Smooth muscle cell (in vitro differentiated cells): ENCODE data around the gene MMP11. TPM values are rescaled to one million over a fixed set of nuclear protein-coding genes. Genes with fewer than 3 reads are reported as not detected.
A peak's percentile ranks its signal among the peaks of the same experiment; 100 is the strongest.

Experiments used
- DNase-seq: peaks from one replicate; lab custom pipeline; 2025; ENCODE audit not compliant: unreplicated experiment; lab: John Stamatoyannopoulos, UW
- H2AFZ ChIP-seq: fragments of 200-600 bp; sonication (generic); 2 replicates; pipeline ENCODE4 v1.6.0; 2016; ENCODE audit warnings: antibody characterized with exemption, low read depth, mild to moderate bottlenecking
- H3F3A ChIP-seq: fragments of 200-600 bp; sonication (generic); 2 replicates; pipeline ENCODE4 v1.6.0; 2017; ENCODE audit warnings: antibody characterized with exemption, low read depth
- H3K27ac ChIP-seq: fragments of 200-600 bp; sonication (generic); 2 replicates; pipeline ENCODE4 v1.5.1; 2016; ENCODE audit warnings: low read depth, mild to moderate bottlenecking
- H3K27me3 ChIP-seq: fragments of 200-600 bp; sonication (generic); 2 replicates; pipeline ENCODE4 v1.6.1; 2016; ENCODE audit warnings: low read depth, mild to moderate bottlenecking
- H3K36me3 ChIP-seq: fragments of 200-600 bp; sonication (generic); 2 replicates; pipeline ENCODE4 v1.5.1; 2016; ENCODE audit warnings: low read depth
- H3K4me1 ChIP-seq: fragments of 200-600 bp; sonication (generic); 2 replicates; pipeline ENCODE4 v1.5.1; 2016; ENCODE audit warnings: low read depth
- H3K4me2 ChIP-seq: fragments of 200-600 bp; sonication (generic); 2 replicates; pipeline ENCODE4 v1.6.0; 2016; ENCODE audit warnings: mild to moderate bottlenecking
- H3K4me3 ChIP-seq: fragments of 200-600 bp; sonication (generic); 2 replicates; pipeline ENCODE4 v1.5.1; 2016; ENCODE audit warnings: mild to moderate bottlenecking
- H3K79me2 ChIP-seq: fragments of 200-600 bp; sonication (generic); 2 replicates; pipeline ENCODE4 v1.6.0; 2016; ENCODE audit warnings: low read depth, mild to moderate bottlenecking
- H3K9ac ChIP-seq: fragments of 200-600 bp; sonication (generic); 2 replicates; pipeline ENCODE4 v1.6.0; 2016; ENCODE audit warnings: low read depth
- H3K9me3 ChIP-seq: fragments of 200-600 bp; sonication (generic); replicated peaks from 2 replicates; pipeline ENCODE4 v1.5.1; 2016; ENCODE audit warnings: low read depth
- H4K20me1 ChIP-seq: fragments of 200-600 bp; sonication (generic); 2 replicates; pipeline ENCODE4 v1.6.0; 2016; ENCODE audit warnings: low read depth
- CTCF ChIP-seq: fragments of 200-600 bp; sonication (generic); IDR thresholded peaks from 2 replicates; pipeline ENCODE4 v1.5.1; 2017; ENCODE audit warnings: borderline replicate concordance, mild to moderate bottlenecking, antibody characterized with exemption; ENCODE audit not compliant: insufficient read depth, poor library complexity, severe bottlenecking
- WGBS: methylation state at CpG from one replicate; pipeline ENCODE4 v1.1.7; 2016; ENCODE audit warnings: low lambda C conversion rate; 5-methylcytosine and 5-hydroxymethylcytosine counted together
- polyA plus RNA-seq: library from polyadenylated mRNA; unstranded; fragments of >200 nt; fragmentation: Nextera tagmentation; extraction: Ambion mirVana; gene quantifications from 2 replicates; pipeline ENCODE4 v1.2.1, GENCODE V29; 2016
- total RNA-seq: library from RNA; depleted of rRNA; stranded (reverse); fragments of >200 nt; gene quantifications from 2 replicates; pipeline ENCODE4 v1.2.3, GENCODE V29; 2014

Gene MMP11
- total and polyA plus RNA-seq, 2 experiments from 2014 or later, result 10.9 to 30.6 TPM

GRCh38 chr22:23829845-23830372 is 57.3 kb downstream of the MMP11 start:
- Histone ChIP-seq H3K27me3 (no peaks in the 10 kb centered on the region), H3K9ac (no peak overlapping the region), H3K79me2 (peaks cover 14% of the 10 kb centered on the region), H2AFZ (no peak overlapping the region), H3K9me3 (no peaks in the 10 kb centered on the region), H3K4me1 (no peaks in the 10 kb centered on the region), H3K27ac (peak overlapping the region; percentile 43), H4K20me1 (peaks cover 35% of the 10 kb centered on the region), H3K36me3 (no peaks in the 10 kb centered on the region), H3K4me2 (peak overlapping the region; percentile 57), H3F3A (peaks cover 13% of the 10 kb centered on the region), H3K4me3 (no peak overlapping the region)
- 44% methylated on average over 7 of the region's 7 CpGs for WGBS
- no peak for DNase-seq
- TF ChIP-seq CTCF, result no peak

- Histone ChIP-seq H3K4me2 (no peak overlapping the region), H4K20me1 (peaks cover 35% of the 10 kb centered on the region), H3K36me3 (no peaks in the 10 kb centered on the region), H3K27me3 (no peaks in the 10 kb centered on the region), H2AFZ (no peak overlapping the region), H3F3A (peaks cover 13% of the 10 kb centered on the region), H3K4me1 (no peaks in the 10 kb centered on the region), H3K27ac (no peak overlapping the region), H3K9me3 (no peaks in the 10 kb centered on the region), H3K79me2 (peaks cover 14% of the 10 kb centered on the region), H3K4me3 (no peak overlapping the region), H3K9ac (no peak overlapping the region)
- no peak for TF ChIP-seq CTCF
- 96% methylated on average over 8 of the region's 8 CpGs for WGBS
- no peak for DNase-seq
Measured at GRCh38 chr22:23831261-23831660, 58.6 kb downstream of the MMP11 start.

GRCh38 chr22:23831781-23832180 is 59.1 kb downstream of the MMP11 start:
- no peaks in the 10 kb centered on the region for H3K27me3 ChIP-seq
- no peak overlapping the region for H3K9ac ChIP-seq
- 94% methylated on average over 10 of the region's 10 CpGs for WGBS
- no peak overlapping the region for H2AFZ ChIP-seq
- no peak for DNase-seq
- no peak overlapping the region for H3K4me3 ChIP-seq
- H3K4me1 ChIP-seq, result no peaks in the 10 kb centered on the region
- no peak overlapping the region for H3K27ac ChIP-seq
- H3K36me3 ChIP-seq, result no peaks in the 10 kb centered on the region
- no peak overlapping the region for H3K4me2 ChIP-seq
- H3K79me2 ChIP-seq, result peaks cover 14% of the 10 kb centered on the region
- H3F3A ChIP-seq, result peaks cover 13% of the 10 kb centered on the region
- H4K20me1 ChIP-seq, result peaks cover 35% of the 10 kb centered on the region
- TF ChIP-seq CTCF, result no peak
- no peaks in the 10 kb centered on the region for H3K9me3 ChIP-seq
